Medulla oblongata (tissue), 1 donor: Measurements from ENCODE around the gene SH3RF3.

Experiments used
- DNase-seq: peaks from one replicate; pipeline ENCODE4 v3.0.0-alpha.2; 2015; ENCODE audit errors: extremely low spot score

The SH3RF3 gene

DNA sequence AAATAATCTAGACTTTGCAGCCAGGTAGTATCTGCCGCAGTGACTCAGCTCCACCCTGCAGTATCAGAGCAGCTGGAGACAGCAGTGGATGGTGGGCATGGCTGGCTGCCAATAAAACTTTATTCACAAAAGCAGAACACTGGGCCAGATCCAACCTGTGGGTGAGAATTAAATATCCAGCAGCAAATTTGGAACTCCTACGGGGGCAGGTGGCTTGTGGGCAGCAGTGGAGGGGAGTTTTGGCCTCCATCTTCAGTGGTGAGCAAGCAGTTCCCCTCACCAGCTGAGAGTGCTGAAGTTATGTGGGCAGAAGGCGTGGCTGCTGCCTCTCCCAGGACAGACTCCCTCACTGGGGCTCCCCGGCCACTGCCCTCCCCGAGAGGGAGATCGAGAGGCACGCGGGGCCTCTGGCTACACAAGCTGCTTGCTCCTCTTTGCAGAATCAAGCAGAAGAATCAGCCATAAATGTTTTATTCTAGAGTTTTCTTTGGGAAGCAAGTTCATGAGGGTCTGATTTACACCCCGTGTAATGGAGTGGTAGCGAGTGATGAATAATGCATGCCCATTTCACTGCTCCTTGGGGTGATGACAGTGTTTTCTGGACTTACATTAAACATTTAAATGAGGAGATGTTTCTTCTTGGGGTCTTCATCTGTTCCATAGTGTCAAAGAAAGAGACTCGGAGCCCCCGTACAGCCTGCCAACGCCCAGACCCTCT lies 280.5 kb downstream of the SH3RF3 start:
- no peak for DNase-seq

DNA sequence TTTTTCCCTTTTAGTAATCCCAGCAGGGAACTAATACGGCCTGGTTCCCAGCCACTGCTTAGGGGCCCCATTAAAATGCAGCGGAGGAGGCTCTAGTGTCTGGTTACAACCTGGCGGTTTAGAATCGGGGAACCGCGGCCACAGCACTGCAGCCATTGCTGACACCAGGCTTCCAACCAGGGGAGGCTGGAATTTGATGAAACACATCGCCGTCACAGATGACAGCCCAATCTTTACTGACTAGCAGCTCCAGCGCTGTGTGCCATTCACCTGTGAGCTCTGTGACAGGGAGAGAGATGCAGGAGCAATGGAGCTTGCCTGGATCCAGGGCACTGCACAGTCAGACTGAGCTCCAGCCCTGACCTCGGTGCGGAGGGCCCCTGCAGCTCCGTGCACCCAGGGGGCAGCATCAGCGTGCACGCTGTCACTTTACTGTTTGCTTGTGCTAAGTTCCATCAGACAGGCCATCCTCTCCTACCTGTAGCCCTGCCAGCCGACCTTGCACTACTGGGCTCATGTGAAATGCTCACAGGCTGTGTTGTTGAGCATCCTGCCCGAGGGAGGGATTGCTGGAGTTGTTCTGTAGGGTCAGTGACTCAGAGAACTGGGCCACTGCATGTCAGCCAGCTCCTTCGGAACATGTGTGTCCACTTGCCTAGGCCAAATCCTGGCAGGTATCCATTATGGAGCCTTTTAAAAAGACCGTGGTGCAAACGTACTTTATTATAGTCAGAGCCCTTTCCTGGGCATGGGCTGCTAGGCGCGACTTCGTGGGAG lies 281.2 kb downstream of the SH3RF3 start:
- DNase-seq: no peak

DNA sequence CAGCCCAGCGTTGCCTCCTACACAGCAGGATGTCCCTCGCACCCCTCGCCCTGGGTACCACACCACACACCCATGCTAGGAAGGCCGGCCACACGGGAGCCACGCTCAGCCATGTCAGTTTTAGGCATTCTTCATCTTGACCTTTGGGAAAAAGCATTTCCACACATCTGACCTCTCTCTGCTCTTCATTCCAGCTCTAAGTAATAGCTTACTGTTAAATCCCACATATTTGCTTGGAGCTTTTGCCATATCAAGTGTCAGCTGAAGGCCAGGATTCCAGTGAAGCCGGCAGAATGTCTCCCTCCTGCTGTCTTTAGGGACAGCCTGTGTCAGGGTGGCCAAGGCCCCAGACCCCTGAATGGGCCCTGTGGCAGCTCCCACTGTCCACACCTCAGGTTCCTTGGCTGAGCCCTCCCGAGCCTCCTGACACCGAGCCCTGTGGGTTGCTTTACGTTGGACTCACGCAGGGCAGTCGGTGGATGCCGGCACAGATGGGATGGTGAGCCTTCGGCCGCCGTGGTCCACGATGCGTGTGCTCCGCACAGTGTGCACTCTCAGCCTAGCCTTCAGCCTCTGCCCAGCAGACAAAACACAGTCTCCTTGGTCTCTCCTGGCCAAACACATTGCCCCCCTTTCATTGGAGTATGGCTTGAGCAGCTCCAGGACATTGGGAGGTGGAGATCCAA lies 282.8 kb downstream of the SH3RF3 start:
- DNase-seq: no peak

DNA sequence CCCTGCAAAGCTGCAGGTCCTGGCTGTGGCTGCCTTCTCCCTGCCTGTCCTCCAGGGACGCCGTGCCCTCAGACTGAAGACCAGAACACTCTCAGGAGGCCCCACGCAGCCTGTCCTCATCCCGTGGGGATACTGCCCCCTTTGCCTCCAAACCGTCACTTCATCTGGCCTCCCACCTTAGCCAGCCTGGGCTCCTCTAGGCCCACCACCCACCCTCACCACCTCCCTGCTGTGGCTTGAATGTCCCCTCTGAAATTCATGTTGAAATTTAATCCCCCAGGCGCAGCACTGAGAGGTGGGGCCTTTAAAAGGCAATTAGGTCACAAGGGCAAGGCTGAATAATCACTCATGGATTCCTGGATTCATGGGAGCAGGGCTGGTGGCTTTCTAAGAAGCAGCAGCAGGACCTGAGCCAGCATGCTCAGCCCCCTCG lies 286.6 kb downstream of the SH3RF3 start:
- DNase-seq: no peak

- DNase-seq: no peak
These were observed 288.8 kb downstream of the SH3RF3 start for GRCh38 chr2:109417701-109418335.

GRCh38 chr2:109418716-109419115 lies 289.7 kb downstream of the SH3RF3 start:
- no peak for DNase-seq

DNA sequence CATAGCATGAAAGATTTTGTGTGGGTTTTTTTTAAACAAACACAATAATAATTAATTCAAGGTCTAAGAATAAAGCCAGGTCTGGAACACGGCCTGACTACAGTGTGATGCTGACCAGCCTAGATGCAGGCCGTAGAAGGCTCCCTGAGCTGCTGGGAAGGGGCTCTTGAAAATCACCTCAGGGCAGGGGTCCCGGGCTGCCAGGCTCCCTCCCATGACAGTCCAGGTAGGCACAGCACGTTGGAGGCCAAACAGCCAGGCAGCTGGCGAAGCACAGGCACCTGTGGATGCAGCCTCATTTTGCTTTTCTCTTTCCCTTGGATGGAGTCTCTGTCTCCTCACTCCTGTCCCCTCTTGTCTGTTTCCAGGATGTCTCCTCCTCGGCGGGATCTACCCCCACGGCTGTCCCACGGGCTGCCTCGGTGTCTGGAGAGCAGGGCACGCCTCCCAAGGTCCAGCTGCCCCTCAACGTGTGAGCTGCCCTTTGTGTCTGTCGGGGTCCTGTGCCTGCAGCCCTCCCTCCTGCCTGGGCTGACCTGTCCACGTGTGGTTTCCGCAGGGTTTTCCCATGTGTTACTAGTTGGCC lies 290.3 kb downstream of the SH3RF3 start:
- DNase-seq: no peak

GRCh38 chr2:109419960-109420370 lies 291.0 kb downstream of the SH3RF3 start:
- DNase-seq: no peak

- no peak for DNase-seq
These were observed 292.1 kb downstream of the SH3RF3 start for GRCh38 chr2:109421101-109421500.

DNA sequence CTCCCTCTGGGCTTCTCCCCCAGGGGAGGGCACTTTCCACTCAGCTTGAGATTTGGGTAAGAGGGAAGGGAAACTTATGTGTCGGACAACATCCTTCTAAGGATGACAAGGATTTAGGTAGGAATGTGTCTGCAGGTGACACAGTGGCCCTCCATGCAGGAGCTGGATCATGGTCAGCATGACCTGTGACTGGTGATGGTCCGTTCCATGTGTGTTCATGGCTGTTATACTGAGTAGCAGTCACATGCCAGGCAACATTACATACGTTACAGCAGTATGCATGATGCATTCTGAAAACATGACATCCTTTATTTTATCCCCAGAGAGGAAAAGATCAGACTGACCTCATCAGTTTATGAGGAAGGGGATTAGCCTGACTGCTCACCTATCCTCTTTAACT lies 292.6 kb downstream of the SH3RF3 start:
- DNase-seq: no peak

DNA sequence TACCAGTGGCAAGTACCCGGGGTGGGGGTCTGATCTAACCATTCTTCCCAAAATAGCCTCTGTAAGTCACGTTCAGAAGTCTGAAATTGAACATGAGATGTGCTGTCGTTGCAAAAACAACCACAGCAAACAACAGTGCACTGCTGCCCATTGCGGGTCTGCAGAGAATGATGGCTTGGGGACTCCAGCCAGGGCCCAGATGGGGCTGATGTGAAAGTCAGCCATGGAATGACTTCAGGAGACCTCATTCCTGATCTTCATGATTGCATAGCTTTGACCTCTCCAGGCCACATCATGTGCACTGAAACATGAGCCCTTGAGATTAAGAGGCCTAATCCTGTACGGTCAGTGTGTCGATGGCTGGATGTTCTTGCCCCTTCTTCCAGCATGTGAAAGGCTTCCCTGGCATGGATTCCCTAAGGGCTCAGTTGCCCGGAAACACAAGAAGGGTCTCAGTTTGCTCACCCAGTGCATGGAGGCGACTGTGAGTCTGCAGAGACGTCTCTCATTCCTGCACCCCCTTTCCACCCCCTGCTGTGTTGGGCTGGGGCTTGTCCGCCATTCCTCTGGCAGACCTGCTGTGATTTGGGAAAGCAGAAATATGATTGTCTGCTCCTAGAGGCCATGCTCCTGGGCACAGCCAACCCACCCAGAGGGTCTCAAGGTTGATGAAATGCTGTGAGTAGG lies 293.2 kb downstream of the SH3RF3 start:
- DNase-seq: no peak

DNA sequence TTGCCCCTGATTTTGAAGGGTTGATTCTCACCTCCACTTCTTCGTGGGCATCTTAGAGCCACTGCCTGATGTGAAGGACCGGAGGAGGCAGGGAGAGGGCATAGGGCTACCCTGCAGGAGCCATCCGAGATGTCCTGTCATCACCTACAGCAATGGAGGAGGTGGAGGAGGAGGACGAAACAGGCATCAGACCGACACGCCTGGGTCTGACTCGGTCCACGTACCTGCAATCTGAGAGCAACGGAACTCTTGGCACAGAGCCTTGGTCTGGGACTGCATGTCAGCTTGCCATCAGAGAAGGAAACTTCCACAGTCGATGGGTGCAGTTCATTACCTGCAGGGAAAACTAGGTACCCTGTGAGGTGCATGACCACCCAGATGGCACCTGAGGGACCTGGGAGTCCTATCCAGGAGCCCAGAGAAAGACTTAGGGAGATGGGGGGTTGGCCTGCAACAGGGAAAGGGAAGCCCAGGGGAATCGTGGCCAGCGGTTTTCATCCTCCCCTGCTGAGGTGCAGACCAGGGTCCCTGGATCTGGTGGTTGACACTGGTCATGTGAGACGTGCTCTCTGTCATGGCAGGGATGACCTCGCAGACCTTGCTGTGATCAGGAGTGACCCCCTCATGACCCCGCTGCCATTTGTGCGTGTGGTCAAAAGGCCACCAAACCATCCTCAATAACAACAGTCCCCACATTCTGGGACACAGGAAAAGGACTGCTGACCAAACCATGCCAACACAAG lies 293.9 kb downstream of the SH3RF3 start:
- no peak for DNase-seq

DNA sequence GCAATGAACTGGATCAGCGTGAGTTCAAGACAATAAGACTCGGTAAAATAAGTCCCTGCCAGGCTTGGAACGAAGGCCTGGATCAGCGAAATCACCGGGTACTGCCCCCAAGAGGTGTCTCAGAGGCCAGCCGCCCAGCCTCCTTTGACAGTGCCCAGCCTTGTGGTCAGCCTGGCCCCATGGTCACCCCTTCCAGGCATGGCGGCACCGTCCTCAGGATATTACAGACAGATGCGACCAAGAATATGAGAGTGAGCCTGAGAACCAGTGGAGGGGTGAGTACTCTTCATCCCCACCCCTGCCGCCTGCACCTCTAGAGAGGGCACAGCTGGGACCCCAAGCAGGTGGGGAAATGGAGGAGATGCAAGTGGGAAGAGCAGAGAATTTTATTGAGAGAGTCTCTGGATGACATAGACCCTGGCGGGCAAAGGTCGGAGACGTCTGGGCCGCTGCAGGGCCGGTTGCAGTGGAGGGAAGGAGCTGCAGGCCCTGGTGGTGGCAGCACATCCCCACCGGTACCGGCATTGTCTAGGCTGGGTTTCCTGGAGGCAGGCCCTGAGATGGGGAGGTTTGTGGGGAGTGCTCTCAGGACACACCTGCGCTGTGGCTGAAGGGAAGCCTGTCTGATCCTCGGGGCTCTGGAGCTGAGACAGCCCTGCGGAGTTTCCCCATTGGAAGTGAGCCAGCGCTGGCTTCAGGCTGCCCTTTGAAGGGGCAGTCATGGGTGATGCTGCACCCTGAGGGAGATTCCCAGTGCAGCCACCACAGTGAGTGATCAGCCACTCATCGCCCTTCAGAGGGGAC lies 294.8 kb downstream of the SH3RF3 start:
- no peak for DNase-seq

- no peak for DNase-seq
These were observed 296.4 kb downstream of the SH3RF3 start for GRCh38 chr2:109425411-109425810.

DNA sequence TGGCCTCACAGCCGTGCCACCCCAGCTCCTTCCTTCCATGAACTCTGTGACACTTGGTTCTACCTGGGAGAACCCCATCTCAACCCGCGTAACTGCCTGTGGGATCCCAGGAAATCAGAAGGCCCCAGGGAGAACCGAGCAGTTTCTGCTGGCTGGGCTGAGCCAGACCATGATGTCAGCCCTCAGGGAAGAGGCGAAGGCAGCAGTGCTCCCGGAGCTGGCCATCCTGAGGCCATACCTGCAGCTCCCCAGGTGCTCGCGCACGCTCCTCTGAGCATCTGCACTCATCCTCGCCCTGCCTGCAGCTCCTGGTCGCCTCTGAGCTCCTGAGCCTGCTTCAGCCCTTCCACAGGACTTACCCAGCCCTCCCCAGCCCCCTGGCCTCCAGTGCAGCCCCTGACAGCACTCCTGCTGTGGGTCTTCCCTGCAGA lies 298.7 kb downstream of the SH3RF3 start:
- no peak for DNase-seq

- DNase-seq: no peak
These were observed 299.3 kb downstream of the SH3RF3 start for GRCh38 chr2:109428281-109428680.

- DNase-seq: no peak
These were observed 300.0 kb downstream of the SH3RF3 start for GRCh38 chr2:109428841-109429566.

DNA sequence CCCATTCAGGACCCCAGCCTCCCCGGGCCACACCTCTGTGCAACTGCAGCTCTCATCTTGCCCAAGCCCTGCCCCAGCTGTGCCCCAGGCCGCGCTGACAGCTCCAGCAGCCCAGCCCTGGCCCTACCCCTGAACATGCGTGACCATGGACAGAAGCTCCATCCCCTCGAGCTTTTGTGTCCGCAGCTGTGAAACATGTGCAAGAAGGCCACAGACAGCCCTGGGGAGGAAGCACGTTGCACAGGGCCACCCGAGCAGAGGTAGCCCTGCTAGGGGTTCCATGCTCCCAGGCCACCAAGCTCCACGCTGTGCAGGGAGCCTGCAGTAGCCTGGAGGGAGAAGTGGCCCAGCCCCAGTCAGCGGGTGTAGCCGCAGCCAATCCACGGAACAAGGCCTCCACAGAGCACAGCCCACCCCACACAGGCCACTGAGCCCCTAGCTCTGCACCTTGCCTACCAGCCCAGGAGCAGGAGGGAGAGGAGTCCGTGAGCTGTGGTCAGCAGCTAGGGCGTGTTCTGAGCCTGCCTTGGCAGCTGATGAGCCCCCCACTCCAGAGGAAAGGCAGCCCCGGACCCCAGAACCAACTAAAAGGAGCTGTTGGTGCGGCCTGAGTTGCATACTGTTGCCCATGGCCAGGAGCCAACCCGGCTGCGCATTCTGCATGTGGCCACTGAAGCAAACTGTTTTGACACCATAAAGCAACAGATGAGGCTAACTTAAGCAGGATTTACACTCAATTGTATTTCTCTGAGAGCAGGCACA lies 300.7 kb downstream of the SH3RF3 start:
- DNase-seq: no peak
